Sigmoid colon (tissue), 7 donors: ENCODE results near the gene DYSF. TPM values are rescaled to one million over a fixed set of nuclear protein-coding genes. Genes with fewer than 3 reads are reported as not detected.

Source experiments
- DNase-seq: peaks from one replicate; pipeline ENCODE4 v3.0.0-alpha.2; 2019
- H3K27ac ChIP-seq, 4 donors: fragments of 200-600 bp; sonication (generic); one replicate each; pipeline ENCODE4 v1.5.1; 2016 to 2019; ENCODE audit warnings: mild to moderate bottlenecking in 1 of 4
- H3K27me3 ChIP-seq, 3 donors: fragments of 200-600 bp; sonication (generic); one replicate each; pipeline ENCODE4 v1.5.1; 2019; ENCODE audit warnings: mild to moderate bottlenecking in 1 of 3
- H3K36me3 ChIP-seq, 4 donors: fragments of 200-600 bp; sonication (generic); one replicate each; pipeline ENCODE4 v1.5.1; 2016 to 2019
- H3K4me1 ChIP-seq, 4 donors: fragments of 200-600 bp; sonication (generic); one replicate each; pipeline ENCODE4 v1.5.1; 2017 to 2019
- H3K4me3 ChIP-seq, 4 donors: fragments of 200-600 bp; sonication (generic); one replicate each; pipeline ENCODE4 v1.5.1; 2017 to 2019; ENCODE audit warnings: mild to moderate bottlenecking in 2 of 4, moderate library complexity in 1 of 4
- H3K9me3 ChIP-seq, 4 donors: fragments of 200-600 bp in 3 of 4; sonication (generic) in 3 of 4; one replicate each; pipeline versions ENCODE4 v1.5.1 to v1.6.1; 2013 to 2019
- CTCF ChIP-seq, 4 experiments: fragments of 450-650 bp in 3 of 4; fragments of 200-600 bp in 1 of 4; IDR thresholded peaks; one replicate each; pipeline ENCODE4 v1.5.1; 2016 to 2019; ENCODE audit warnings: antibody characterized with exemption in 4 of 4, mild to moderate bottlenecking in 3 of 4, moderate library complexity in 2 of 4
- EP300 ChIP-seq, 4 donors: sonication (generic); formaldehyde crosslinking; IDR thresholded peaks; one replicate each; pipeline ENCODE4 v1.6.1; 2017; ENCODE audit warnings: antibody characterized with exemption in 4 of 4
- POLR2A ChIP-seq, 2 donors: fragments of 450-650 bp; IDR thresholded peaks; one replicate each; pipeline ENCODE4 v1.6.1; 2016; ENCODE audit warnings: antibody characterized with exemption in 2 of 2, mild to moderate bottlenecking in 2 of 2, moderate library complexity in 2 of 2
- POLR2AphosphoS5 ChIP-seq, 4 donors: sonication (generic); formaldehyde crosslinking; IDR thresholded peaks; one replicate each; pipeline ENCODE4 v1.6.1; 2017; ENCODE audit warnings: antibody characterized with exemption in 4 of 4
- WGBS, 2 donors: extraction: QIAGEN DNeasy Blood & Tissue Kit; methylation state at CpG; one replicate each; pipeline ENCODE4 v1.1.7; 2013; 5-methylcytosine and 5-hydroxymethylcytosine counted together
- intact Hi-C: fragments of 100-400 bp; cut with DNase I; formaldehyde crosslinking; loops from one replicate; pipeline ENCODE4 v1.15.1; 2023
- polyA plus RNA-seq, 3 donors: library from polyadenylated mRNA; stranded (reverse); fragments of 200-250 nt; gene quantifications; one replicate each; pipeline ENCODE4 v1.2.3, GENCODE V29; 2013
- total RNA-seq, 4 donors: library from RNA; depleted of rRNA; stranded (reverse); fragments of >200 nt; gene quantifications; one replicate each; pipeline ENCODE4 v1.1.0, GENCODE V29; 2016
- donor health status: healthy with polysubstance abuse.
- donor health status: Bipolar disorder and iron deficiency.
- donor health status: healthy.

The DYSF gene
- total and polyA plus RNA-seq, 7 donors: 1.6 to 49.6 (median 12.5) TPM

- H3K27me3 ChIP-seq: no peaks in the 10 kb centered on the region
- intact Hi-C loops: no loop called here
- H3K36me3 ChIP-seq: peaks cover 0 to 17% (median 2%) of the 10 kb centered on the region in 4 donors
- no peak for DNase-seq
- peaks cover 0 to 10% (median 4%) of the 10 kb centered on the region in 4 donors for H3K4me1 ChIP-seq
- H3K4me3 ChIP-seq: no peak overlapping the region
- H3K27ac ChIP-seq: peak overlapping the region in 2 of 4 donors; percentile 39 to 52
- WGBS, 2 donors: 89 to 91% methylated on average over 3 of the region's 3 CpGs
- no peaks in the 10 kb centered on the region for H3K9me3 ChIP-seq
- no peak for TF ChIP-seq EP300 (IDR thresholded peaks at IDR 0.05)
- no peak for TF ChIP-seq POLR2A (IDR thresholded peaks at IDR 0.05)
- TF ChIP-seq CTCF (IDR thresholded peaks at IDR 0.05): no peak
- TF ChIP-seq POLR2AphosphoS5 (IDR thresholded peaks at IDR 0.05): no peak
Observed at GRCh38 chr2:71577209-71577608, 123.8 kb downstream of the DYSF start.

- H3K27ac ChIP-seq: peak overlapping the region; percentile 68 to 77 (median 70)
Observed at GRCh38 chr2:71578767-71579342, 125.5 kb downstream of the DYSF start.

GRCh38 chr2:71581026-71581425, 127.7 kb downstream of the DYSF start:
- intact Hi-C loops: no loop called here
- no peak overlapping the region for H3K27ac ChIP-seq
- H3K36me3 ChIP-seq: peaks cover 0 to 7% (median 0%) of the 10 kb centered on the region in 4 donors
- WGBS, 2 donors: 88 to 91% methylated on average over 10 of the region's 10 CpGs
- TF ChIP-seq POLR2AphosphoS5 (IDR thresholded peaks at IDR 0.05): no peak
- TF ChIP-seq CTCF (IDR thresholded peaks at IDR 0.05): no peak
- no peak for TF ChIP-seq EP300 (IDR thresholded peaks at IDR 0.05)
- TF ChIP-seq POLR2A (IDR thresholded peaks at IDR 0.05): no peak
- no peaks in the 10 kb centered on the region for H3K27me3 ChIP-seq
- no peaks in the 10 kb centered on the region for H3K9me3 ChIP-seq
- peaks cover 0 to 10% (median 4%) of the 10 kb centered on the region in 4 donors for H3K4me1 ChIP-seq
- H3K4me3 ChIP-seq: no peak overlapping the region
- DNase-seq: no peak

More at GRCh38 chr2:71578767-71579342, 125.5 kb downstream of the DYSF start:
- peak; percentile 82 for DNase-seq
- WGBS, 2 donors: 85 to 90% methylated on average over 20 of the region's 20 CpGs
- H3K27me3 ChIP-seq: no peaks in the 10 kb centered on the region
- intact Hi-C loops: no loop called here
- H3K4me1 ChIP-seq: peaks cover 0 to 10% (median 4%) of the 10 kb centered on the region in 4 donors
- peaks cover 0 to 1% (median 0%) of the 10 kb centered on the region in 4 donors for H3K36me3 ChIP-seq
- peak overlapping the region in 2 of 4 donors; percentile 9 to 13 for H3K4me3 ChIP-seq
- TF ChIP-seq POLR2AphosphoS5 (IDR thresholded peaks at IDR 0.05): peak in 3 of 4 donors; percentile 3 to 44 (median 19)
- TF ChIP-seq POLR2A (IDR thresholded peaks at IDR 0.05): no peak
- no peak for TF ChIP-seq EP300 (IDR thresholded peaks at IDR 0.05)
- no peak for TF ChIP-seq CTCF (IDR thresholded peaks at IDR 0.05)
- no peaks in the 10 kb centered on the region for H3K9me3 ChIP-seq

- no peak for DNase-seq
- WGBS, 2 donors: 87 to 93% methylated on average over 7 of the region's 7 CpGs
- Histone ChIP-seq H3K27me3 (no peaks in the 10 kb centered on the region), H3K4me1 (peaks cover 0 to under 1% (median 0%) of the 10 kb centered on the region in 4 donors), H3K27ac (no peak overlapping the region), H3K36me3 (peaks cover 0 to 7% (median 0%) of the 10 kb centered on the region in 4 donors), H3K9me3 (no peaks in the 10 kb centered on the region), H3K4me3 (no peak overlapping the region)
- no peak for TF ChIP-seq POLR2AphosphoS5 (IDR thresholded peaks at IDR 0.05)
- no peak for TF ChIP-seq POLR2A (IDR thresholded peaks at IDR 0.05)
- TF ChIP-seq CTCF (IDR thresholded peaks at IDR 0.05): no peak
- TF ChIP-seq EP300 (IDR thresholded peaks at IDR 0.05): no peak
- intact Hi-C loops: no loop called here
Observed at GRCh38 chr2:71583876-71584275, 130.5 kb downstream of the DYSF start.
